GM12873 (cell line): Measurements from ENCODE around the gene MOB3A.

Experiments used
- CTCF ChIP-seq: IDR thresholded peaks from 2 replicates; pipeline ENCODE4 v1.5.1; 2012; ENCODE audit warnings: low read depth, mild to moderate bottlenecking, moderate library complexity, low read length, control low read depth; ENCODE audit not compliant: insufficient read depth; ENCODE audit errors: missing control alignments

Gene MOB3A

GRCh38 chr19:2053601-2054389 is 42.3 kb downstream of the MOB3A start:
- no peak for TF ChIP-seq CTCF

GRCh38 chr19:2051773-2052704 is 44.1 kb downstream of the MOB3A start:
- no peak for TF ChIP-seq CTCF

- peak; percentile 55 for TF ChIP-seq CTCF
Observed at GRCh38 chr19:2050991-2051772, 44.9 kb downstream of the MOB3A start, which contains the start of gene MKNK2. TSS of gene MKNK2 (minus strand) at chr19:2051244. CDS start at chr19:2050851, 393 bp downstream.

- no peak for TF ChIP-seq CTCF
Observed at GRCh38 chr19:2050349-2050990, 45.7 kb downstream of the MOB3A start.

GRCh38 chr19:2049741-2050348 is 46.3 kb downstream of the MOB3A start:
- TF ChIP-seq CTCF: no peak

GRCh38 chr19:2048959-2049740 is 47.0 kb downstream of the MOB3A start:
- no peak for TF ChIP-seq CTCF
